ENCODE results near the gene PKP2.

DNA sequence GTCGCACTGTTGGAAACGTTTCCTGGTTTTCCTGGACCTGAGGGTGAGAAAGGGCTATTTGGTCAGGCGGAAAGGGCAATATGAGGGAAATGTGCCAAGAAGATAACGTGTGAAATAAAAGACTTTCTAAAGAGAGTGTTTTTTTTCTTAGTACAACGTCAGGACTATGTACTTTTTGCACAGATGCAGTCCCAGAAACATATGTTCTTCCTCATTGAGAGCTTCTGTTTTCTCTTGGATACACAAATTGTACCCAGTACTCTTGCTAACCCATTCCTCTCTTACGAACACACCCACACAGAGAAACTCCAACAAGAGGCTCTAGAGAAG lies 669 bp upstream of the PKP2 start:
- no peak for TF ChIP-seq CTCF (IDR thresholded peaks at IDR 0.05)
- TF ChIP-seq EP300 (IDR thresholded peaks at IDR 0.05): no peak
- no peak for TF ChIP-seq POLR2A (IDR thresholded peaks at IDR 0.05)
